Stimulated activated CD4-positive, alpha-beta T cell treated with anti-CD3 and anti-CD28 coated beads, TNF-alpha, amount 100 ng/mL, for 24 hours (primary cell): ENCODE results near the gene BACH2.

Experiments
- DNase-seq, 3 experiments: peaks; one replicate each; pipeline ENCODE4 v3.0.0-alpha.2; 2020; ENCODE audit warnings: low read depth in 3 of 3

BACH2 gene

DNA sequence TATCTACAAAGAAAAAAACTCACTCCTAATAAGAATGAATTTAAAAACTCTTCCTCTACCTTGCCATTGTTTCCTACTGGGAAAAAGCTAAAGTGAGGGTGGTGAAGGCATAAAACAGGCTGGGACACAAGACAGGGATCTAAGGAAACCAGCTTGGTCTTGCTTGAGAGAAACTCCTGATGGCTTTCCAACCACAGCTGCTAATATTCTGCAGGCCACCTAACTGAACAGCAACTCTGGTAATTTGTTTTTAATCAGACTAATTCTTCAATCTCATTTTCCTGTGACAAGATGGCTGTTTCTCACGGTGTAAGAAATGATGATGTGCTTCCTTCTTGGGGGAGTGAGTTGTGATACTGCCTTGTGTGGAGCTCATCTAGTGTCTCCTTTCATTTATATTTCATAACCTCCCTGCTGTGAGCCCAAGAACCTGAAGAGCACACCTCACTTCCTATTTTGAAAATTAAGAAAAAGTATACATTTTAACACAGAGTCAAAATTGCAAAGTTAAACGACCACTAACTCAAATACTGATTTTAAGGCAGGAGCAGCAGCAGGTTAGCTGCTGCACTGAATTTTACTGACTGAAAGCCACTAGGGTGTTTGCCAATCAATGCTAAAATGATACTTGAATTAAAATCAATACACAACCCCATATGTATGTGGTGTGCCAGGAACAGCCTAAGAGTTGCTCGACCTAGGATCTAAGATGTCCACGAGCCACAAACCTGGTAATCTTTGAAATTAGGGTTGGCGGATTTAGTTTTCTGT lies 58.0 kb downstream of the BACH2 start:
- no peak for DNase-seq

DNA sequence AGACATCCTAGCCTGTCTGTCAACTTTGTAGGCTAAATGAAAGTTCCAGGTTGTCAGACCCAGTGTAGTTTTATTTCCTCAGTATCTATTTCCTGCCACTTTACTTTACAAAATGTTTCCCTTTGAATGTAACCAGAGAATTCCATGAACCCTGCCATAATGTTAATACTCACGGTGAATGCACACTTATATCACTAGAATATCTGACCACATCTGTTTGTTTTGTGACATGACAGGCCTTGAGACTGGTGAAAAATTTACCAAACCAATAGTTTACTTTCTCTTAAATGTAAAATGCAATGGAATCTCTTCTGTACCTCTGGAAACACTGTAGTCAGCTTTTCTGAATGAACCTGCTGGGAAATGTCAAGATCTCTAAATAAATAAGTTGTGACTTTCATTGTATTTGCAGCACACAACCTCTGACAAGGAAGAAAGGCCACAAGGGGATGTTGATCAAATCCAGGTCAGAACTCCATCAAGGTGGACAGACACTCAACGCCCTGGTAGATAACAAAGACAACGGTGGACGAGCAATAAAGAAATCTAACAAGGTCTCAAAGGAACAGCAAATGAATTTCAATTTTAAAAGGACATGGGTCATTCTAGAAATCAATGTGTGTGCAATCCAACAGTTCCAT lies 59.2 kb downstream of the BACH2 start:
- no peak for DNase-seq

DNA sequence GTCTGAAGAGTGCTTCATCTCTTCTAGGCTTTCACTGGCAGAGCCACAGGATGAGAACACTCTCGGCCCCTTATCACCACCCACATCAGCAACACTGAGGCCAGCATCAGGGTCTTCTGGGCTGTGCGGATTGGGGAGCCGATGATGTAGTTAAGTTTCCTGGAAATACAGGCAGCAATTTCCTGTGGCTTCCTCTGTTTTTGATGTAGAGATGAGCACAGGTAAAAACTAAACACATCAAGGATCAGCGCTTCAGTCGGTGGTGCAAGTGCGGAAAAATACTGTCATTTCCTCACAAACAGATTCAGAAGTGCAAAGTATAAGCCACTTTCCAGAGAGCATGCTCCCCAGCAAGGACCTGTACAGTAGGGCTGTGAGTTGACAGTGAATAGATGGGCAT lies 62.6 kb downstream of the BACH2 start:
- peak; percentile 41 to 74 (median 53) for DNase-seq

DNA sequence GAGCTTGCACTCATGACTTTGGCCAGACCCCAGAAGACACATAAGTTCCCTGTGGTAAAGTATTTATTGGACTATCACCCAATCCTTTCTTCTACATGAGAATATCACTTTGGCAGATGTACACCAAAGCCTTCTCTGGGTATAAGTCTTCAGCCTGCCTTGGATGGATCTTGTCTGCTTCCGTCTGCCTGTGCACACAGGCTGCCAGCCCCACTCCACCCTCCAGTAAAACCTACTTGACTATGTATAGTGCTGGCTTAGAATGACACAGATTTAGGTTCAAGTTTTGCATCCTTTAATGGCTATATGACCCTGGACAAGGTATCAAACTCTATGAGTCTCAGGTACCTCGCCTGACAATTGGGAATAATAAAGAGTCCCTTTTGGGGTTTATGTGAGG lies 63.4 kb downstream of the BACH2 start:
- no peak for DNase-seq

DNA sequence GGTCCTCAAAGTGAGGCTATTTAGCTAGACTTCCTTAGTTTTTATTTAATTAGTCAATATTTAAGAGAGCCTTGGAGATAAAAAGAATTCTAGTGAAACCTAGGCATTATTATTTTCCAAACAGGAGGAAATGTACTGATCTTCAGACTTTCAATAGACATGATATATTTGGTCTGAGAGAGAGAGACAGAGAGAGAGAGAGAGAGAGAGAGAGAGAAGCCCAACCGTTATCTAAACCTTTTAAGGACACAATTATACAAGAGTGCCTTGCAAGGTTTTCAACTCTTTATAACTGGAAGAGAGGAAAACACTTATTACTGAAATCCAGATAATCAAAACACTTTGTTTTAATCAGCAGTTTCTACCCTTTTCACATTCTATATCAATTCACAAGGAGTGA lies 64.8 kb downstream of the BACH2 start:
- no peak for DNase-seq

DNA sequence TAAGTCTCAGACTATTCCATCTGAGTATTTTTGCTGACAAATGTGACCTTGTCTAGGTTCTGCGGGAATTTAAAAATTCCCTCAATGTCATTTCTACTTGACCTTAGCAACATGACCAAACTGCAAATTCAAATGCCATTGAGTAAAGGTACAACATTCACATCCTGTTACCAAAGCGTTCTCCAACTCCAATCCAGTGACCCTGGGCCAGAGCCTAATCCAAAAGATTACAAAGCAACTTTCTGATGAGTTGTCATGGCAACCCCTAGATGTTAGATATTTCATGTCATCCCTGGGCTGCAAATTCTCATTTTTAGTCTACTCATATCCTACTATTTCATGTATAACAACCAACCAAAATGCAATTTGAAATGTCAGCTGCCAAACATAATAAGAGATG lies 65.3 kb downstream of the BACH2 start:
- DNase-seq: no peak

DNA sequence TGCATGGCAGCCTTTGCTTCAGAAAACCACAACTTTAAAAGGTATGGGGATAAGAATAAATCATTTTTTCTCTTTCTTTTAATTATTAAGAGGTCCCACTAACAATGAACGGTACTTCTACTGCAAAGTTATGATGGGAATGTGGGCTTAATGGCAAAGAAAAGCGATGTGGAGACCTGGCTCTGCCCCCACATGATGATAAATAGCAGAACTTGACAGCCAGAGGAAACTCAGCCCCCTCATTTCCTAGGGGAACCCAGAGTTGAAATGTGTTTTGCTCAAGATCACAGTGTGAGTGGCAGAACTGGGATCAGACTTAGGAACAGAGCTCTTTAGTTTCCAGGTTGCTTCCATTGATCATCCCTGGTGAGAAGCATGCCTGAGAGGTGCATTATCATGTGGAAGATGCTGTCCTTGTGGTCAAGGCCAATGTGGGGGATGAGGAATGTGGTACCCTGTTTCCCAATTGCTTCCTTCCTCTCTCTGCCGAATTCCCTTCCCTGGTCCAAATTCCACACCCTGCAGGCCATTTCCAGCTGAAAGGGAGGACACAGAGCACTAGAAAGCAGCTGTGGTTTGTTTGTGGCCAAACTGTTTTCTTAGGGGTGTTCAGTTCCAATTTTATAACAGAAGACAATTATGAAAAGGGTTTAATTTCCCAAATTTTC lies 66.0 kb downstream of the BACH2 start:
- no peak for DNase-seq

DNA sequence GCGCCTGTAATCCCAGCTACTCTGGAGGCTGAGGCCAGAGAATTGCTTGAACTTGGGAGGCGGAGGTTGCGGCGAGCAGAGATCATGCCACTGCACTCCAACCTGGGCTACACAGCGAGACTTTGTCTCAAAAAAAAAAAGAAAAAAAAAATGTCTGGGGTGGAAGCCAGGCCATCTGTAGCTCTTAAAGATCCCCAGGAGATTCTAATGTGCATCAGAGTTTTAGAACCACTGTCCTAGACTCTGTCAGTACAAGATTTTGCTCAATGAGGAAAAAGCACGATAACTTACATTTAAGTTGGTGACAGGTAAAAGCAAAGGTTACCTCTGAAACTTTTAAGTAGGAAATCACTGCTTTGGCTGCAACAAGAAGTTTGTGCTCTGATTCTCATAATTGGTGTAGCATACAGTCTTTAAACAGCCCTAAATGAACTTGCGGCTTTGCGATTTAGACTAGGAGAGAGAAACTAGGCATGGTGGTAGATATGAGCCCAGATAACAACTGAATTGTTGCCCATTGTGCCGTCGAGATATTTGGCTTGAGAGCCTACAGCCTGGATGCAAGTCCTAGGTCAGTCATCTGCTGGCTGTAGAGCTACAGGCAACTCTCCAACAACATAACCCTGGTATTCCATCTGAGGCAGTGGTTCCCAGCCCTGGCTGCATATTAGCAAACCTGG lies 67.2 kb downstream of the BACH2 start:
- no peak for DNase-seq

DNA sequence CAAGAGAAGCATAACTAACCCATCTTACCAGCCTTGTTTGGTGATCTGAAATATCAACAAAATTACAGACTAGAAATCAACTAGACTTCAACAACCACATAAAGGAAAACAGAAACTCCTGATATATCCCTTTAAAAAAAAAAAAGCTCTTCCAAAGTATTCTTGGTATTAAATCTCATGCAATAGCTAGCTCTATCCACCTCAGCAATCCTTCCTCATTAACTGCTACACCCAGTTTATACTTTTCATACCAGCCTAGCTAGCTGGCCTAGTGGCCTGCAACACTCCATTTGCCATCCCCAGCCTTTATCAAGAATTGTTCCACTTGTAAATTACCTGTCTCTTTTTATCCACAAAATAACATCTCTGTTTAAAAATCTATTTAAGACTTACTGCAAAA lies 69.0 kb downstream of the BACH2 start:
- no peak for DNase-seq

DNA sequence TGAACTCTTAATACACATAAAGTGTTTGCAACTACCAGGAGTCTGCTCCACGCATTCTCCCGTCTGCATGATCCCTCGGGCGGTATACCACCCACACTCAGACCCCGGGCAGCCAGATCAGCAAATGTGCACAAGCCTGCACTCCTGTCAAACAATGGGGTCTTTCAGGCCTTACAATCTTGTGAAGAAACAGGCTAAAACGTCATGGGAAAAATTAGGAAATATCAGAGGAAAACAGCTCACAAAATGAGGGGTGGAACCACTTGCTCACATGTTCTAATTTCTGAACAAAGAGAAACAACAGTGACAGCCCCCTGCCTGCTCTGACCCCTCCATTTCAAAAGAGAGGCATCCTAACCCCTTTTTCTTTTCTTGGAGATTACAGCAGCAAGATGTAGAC lies 69.4 kb downstream of the BACH2 start:
- DNase-seq: no peak

DNA sequence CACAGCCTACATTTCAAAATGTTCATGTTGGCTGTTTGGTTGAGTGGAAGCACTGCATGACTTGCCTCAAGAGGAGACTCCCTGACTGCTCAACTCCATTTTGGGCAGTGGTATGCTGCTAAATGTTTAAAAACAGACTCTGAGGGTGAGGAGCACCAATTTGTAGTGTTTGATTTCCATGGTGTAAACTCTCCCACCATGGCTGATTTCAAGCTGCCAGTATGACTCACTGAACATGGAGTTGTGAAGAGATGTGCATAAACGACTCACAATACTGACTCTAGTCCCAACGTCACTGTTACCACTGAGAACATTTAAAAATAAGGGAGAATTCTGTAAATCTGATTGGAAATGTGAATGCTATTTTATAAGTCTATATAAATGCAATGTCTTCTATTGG lies 70.4 kb downstream of the BACH2 start:
- no peak for DNase-seq

DNA sequence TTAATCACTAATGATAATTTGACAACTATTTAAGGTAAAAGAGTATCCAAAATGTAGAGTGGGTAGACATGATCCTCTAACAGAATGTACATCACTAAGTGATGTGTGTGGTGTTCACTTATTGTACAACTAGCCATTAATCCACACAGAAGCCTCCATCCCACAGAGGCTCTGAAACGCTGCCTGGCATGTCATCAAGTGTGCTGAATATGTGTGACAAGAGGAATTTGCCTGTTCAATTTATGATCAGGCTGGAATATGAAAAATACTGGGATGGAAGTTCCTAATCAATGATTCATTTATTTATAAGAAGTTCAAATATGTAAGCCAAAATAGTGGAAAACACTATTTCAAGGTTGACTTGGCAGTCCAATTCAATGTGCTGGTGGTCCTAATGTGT lies 72.4 kb downstream of the BACH2 start:
- no peak for DNase-seq

DNA sequence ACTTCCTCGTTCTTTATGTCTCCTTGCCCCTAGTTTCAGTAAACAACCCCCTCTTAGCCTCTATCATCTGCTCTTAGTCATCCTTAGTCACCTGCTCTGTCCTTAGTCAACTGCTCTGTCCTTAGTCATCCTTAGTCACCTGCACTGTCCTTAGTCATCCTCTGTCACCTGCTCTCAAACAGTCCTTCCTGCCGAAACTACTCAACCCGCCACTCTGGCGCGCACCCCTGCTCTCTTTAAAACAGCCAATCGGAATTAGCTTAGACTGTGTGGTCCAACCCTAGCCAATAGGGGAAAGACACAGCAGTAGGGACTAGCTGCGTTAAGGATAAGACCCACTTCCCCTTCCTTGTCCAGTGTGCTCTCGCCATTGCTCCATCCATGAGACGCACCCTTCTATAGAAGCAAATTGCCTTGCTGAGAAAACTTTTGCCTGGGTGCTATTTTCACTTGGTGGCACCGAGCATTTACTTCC lies 73.9 kb downstream of the BACH2 start:
- DNase-seq: peak; percentile 33 to 50 (median 46)

DNA sequence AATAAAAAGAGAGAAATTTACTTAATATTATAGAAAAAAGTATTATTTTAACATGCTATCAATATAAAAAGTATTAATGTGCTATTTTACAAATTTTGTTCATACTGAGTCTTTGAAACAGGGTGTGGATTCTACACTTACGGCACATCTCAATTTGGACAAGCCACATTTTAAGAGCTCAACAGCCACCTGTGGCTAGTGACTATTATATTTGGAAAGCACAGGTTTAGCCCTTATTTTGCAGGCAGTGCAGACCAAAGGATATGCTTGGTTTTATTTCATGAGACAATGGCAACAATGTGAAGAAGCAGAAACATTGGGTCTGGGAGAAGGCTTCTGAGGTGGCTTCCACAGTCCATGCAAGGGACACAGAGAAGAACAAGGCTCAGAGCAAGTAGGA lies 74.6 kb downstream of the BACH2 start:
- DNase-seq: no peak

DNA sequence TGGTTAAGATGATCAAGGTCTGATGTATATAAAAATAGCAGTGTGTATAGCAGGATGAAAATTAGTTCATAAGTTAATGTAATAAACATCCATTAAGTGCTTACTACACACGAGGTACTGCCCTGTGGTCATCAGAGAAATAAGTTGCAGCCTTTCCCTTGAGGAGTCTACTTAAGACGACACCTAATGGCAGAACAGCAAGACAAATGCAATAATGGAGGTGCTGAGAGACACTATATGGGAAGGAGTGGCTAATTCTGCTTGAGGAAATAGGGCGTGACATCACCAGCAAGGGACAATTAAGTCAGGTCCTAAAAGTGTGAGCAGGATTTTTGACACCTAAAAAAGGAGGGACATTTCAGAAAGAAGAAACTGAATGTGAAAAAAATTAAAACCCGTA lies 75.2 kb downstream of the BACH2 start:
- DNase-seq: no peak

DNA sequence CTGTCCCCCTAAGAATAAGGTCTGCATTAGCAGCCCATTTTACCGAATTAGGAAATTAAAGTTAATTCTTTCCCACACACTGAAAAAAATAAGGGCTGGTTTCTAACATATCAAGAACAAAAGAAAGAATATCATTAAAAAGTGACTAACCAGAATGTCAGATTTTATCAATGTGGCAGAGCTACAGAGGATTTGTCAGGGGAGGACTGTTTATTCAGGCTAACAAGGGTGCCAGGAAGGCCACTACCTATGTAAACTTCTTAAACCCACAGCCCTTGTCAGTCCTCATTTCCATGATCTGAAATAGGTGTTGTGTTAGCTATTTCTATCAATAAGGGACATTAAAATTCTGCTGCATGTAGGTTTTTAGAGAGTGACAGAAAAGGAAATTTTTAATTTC lies 76.4 kb downstream of the BACH2 start:
- DNase-seq: no peak

DNA sequence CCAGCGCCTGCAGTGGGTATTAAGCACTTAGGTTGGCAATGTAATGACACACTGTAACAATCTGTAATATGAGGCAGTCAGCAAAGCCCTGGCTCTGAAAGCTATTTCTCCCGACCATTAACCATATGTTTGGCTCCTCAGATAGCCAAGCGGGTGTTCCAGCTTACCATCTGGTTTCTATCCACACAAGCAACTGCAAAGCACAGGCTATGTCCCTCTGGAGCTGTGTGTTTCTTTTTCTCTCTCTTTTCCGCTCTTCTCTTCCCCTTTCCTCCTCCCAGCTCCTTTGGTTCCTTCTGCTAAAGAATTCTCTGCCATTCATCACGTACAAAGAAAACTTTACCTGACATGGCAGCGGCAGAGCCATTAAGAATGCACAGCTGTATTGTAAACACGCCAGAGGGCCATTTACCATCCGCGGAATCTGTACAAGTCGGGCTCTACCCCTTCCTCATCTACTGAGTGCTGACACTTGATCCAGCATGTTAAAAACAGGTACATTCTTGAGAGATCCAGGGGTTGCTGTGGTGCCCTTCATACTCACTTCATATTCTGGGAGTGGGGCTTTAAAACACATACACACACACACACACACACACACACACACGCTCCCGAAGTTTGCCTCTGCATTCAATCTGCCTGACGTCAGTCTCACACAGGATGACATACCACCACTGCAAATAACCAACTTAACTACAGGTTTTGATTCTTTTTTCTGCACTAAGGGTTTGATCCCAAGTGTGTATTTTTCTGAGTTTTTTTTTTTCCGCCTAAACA lies 77.2 kb downstream of the BACH2 start:
- DNase-seq: no peak

DNA sequence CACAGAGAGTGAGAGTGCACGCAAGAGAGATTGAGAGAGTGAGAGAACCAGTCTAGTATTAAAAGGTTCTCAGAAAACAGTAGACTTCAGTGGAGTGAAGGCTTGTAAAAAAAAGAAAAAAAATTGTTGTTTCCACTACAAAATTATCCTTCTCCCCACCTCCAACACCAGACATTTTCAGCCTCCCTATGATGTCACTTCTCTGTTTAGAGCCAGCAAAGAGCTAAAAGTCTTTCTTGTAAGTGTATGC lies 77.8 kb downstream of the BACH2 start:
- DNase-seq: no peak

DNA sequence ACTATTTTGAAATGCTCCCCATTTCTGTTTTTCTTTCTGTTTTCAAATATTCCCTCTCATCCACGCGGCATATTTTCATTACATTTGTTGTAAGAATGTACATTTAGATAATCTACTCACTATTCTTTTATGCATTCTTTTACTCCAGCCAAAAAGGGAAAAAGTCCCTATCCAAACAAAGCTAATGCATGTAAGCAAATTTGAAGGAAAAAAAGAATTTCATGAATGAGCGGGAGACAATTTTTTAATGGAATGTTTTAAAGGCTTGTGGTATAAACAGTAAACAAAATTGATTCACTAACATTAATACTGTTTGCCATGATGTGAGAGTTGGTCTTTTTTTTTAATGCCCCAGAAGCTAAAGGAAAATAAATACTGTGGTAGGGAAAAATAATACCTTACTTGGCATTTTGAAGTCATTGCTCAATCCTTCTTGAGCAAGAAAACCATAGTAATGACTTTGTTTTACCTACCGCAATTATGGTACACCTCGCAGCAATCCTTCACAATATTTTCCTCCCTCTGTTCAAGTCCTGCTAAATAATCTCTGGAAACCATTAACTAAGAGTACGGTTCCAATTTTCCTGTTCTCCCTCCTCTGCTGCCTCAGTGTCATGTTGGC lies 79.0 kb downstream of the BACH2 start:
- DNase-seq: no peak

DNA sequence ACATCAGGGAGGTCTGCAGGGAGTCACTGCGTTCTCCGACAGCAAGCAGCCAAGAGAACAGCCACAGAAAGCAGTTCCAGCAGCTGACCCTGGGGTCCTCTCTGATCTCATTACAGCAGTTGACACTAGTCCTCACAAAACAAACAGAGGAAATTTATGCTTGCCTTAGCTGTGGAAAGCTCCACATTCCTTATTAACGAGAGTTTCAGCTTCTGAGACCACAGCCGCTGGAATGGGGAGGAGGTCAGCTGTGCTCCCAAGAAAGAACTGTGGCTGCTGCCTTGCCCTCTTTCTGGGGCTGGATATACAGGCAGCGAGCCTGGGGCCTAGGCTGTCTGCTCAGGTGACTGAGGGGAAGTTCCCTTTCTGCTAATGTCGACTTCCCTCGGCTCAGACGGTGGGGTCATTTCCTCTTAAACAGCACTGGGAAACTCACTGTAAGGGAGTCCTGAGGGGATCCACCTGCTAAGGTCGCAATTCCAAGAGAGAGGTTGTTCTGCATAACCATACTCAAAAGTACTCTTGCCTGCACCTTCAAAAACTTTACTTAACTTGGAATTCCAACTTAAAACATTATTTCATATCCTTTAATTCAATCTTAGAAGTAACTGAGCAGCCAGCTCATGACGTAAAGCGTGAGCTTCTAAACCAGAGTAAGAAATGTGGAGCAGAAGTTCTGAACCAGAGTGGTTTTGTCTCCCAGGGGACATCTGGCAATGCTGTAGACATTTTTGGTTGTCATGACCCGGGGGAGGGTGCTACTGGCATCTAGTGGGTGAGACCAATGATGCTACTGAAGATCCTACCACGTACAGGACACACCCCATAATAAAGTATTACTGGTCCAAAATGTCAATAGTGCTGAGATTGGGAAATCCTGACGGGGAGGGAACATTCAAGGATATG lies 80.3 kb downstream of the BACH2 start:
- DNase-seq: no peak
